Upper lobe of right lung (tissue), 1 donor: Measurements from ENCODE around the gene MYF5. TPM values are rescaled to one million over a fixed set of nuclear protein-coding genes. Genes with fewer than 3 reads are reported as not detected.

Experiments used
- ATAC-seq: fragments of 200-7000 bp; cut with Tn5 transposase; one replicate; pipeline ENCODE4 v1.9.1; 2020; ENCODE audit warnings: mild to moderate bottlenecking, moderate library complexity
- DNase-seq: peaks from one replicate; pipeline ENCODE4 v3.0.0-alpha.2; 2020
- H3K27ac ChIP-seq: fragments of 200-600 bp; one replicate; pipeline ENCODE4 v1.8.0; 2022
- H3K27me3 ChIP-seq: fragments of 200-600 bp; one replicate; pipeline ENCODE4 v1.8.0; 2022; ENCODE audit warnings: mild to moderate bottlenecking
- H3K36me3 ChIP-seq: fragments of 200-600 bp; one replicate; pipeline ENCODE4 v1.8.0; 2022
- H3K4me1 ChIP-seq: fragments of 200-600 bp; one replicate; pipeline ENCODE4 v1.8.0; 2022
- H3K4me3 ChIP-seq: fragments of 200-600 bp; one replicate; pipeline ENCODE4 v1.8.0; 2022; ENCODE audit warnings: mild to moderate bottlenecking
- H3K9me3 ChIP-seq: fragments of 200-600 bp; one replicate; pipeline ENCODE4 v1.8.0; 2022
- CTCF ChIP-seq: fragments of 200-600 bp; IDR thresholded peaks from one replicate; pipeline ENCODE4 v1.8.0; 2022; ENCODE audit warnings: antibody characterized with exemption
- intact Hi-C: fragments of 100-400 bp; cut with DNase I; formaldehyde crosslinking; loops from one replicate; pipeline ENCODE4 v1.11.0; 2022
- total RNA-seq: library from RNA; stranded (reverse); fragmentation: NEBNext Ultra II Directional; extraction: Animal tissue kit (Norgen Biotek cat#: 25700); gene quantifications from one replicate; pipeline ENCODE4 v1.2.1, GENCODE V29; 2021
- donor health status: DM: no; HTN: yes; CAD: no; lungs with severe emphysema.

The MYF5 gene
- total RNA-seq, 1 donor from 2014 or later, result not detected

DNA sequence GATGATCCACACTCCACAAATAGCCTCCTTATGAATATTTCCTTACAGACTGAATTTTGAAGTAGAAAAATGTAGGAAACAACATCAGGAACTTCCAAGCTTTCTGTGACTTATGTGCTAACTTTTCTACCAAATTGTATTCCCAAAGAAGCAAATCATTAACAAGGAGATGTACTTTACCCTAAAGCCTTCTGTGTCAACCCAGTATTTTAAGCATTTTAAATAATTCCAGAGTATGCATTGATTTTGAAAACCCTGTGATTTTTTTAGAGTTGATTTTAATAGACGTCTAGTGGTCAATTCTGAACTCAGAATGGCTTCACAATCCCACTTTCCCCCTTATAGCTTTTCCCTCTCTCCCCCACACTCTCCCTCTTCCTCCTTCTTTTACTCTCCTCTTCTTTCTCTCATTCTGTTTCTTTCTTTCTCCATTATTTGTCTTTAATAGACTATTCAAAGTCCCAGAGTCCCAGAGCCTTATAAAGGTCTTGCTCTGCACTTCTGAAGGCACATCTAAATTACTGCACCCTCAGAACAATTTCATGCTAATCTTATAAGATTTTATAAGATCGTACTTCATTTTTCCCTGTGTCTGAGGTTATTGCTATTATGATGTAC lies 19.3 kb upstream of the MYF5 start:
- Histone ChIP-seq H3K4me3 (no peak overlapping the region), H3K36me3 (no peaks in the 10 kb centered on the region), H3K27ac (no peak overlapping the region)

GRCh38 chr12:80698256-80698655 lies 18.5 kb upstream of the MYF5 start:
- no peak overlapping the region for H3K27ac ChIP-seq
- intact Hi-C loops, result no loop called here
- H3K4me1 ChIP-seq, result no peaks in the 10 kb centered on the region
- H3K4me3 ChIP-seq, result no peak overlapping the region
- no peaks in the 10 kb centered on the region for H3K36me3 ChIP-seq
- TF ChIP-seq CTCF, result no peak
- H3K27me3 ChIP-seq, result no peaks in the 10 kb centered on the region
- no peaks in the 10 kb centered on the region for H3K9me3 ChIP-seq
- no peak for DNase-seq
- no peak for ATAC-seq

More for the DNA sequence above, 19.3 kb upstream of the MYF5 start:
- Histone ChIP-seq H3K27me3 (no peaks in the 10 kb centered on the region), H3K4me1 (no peaks in the 10 kb centered on the region), H3K9me3 (no peaks in the 10 kb centered on the region)
- intact Hi-C loops, result no loop called here
- ATAC-seq, result no peak
- DNase-seq, result no peak
- TF ChIP-seq CTCF, result no peak

DNA sequence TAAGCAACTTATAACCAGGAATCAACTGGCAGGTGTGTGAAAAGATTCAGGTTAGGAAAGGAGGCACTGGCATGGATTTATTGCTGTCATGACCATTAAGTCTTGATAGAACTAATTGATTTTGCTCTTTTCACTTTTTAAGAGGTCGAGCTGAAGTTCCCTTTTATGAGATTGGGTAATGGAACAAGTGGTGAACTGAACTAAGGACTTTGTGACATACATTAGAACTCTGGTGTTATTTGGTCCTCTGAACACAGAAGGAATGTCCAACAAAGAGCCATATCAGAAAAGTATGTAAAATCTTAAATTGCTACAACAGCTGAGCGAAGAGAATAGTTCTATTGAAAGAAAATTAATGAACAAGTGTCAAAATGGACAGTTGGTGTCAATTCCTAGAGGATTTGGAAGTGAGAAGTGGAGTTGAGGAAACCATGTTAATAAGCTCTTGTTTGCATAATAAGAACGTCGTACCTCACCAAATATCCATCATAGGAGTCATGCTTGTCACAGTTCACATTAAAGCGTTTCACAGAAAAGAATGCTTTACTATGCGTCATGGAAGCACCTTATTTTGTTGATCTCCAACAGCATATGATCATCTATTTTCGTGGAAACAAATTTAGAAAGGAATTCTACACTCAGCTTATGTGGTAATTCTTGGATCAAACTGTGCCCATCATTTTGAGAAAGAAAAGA lies 17.7 kb upstream of the MYF5 start:
- no peak for TF ChIP-seq CTCF
- Histone ChIP-seq H3K27me3 (no peaks in the 10 kb centered on the region), H3K36me3 (no peaks in the 10 kb centered on the region), H3K9me3 (no peaks in the 10 kb centered on the region), H3K4me3 (no peak overlapping the region), H3K27ac (no peak overlapping the region), H3K4me1 (no peaks in the 10 kb centered on the region)
- no peak for ATAC-seq
- intact Hi-C loops, result no loop called here
- no peak for DNase-seq

GRCh38 chr12:80700327-80700726 lies 16.4 kb upstream of the MYF5 start:
- Histone ChIP-seq H3K27me3 (no peaks in the 10 kb centered on the region), H3K4me1 (no peaks in the 10 kb centered on the region), H3K36me3 (no peaks in the 10 kb centered on the region), H3K27ac (no peak overlapping the region), H3K4me3 (no peak overlapping the region), H3K9me3 (no peaks in the 10 kb centered on the region)
- DNase-seq (no peak), ATAC-seq (no peak)
- TF ChIP-seq CTCF, result no peak
- intact Hi-C loops, result no loop called here

GRCh38 chr12:80701388-80701787 lies 15.3 kb upstream of the MYF5 start:
- DNase-seq (no peak), ATAC-seq (no peak)
- Histone ChIP-seq H3K4me1 (no peaks in the 10 kb centered on the region), H3K27me3 (no peaks in the 10 kb centered on the region), H3K36me3 (no peaks in the 10 kb centered on the region), H3K4me3 (no peak overlapping the region), H3K27ac (no peak overlapping the region), H3K9me3 (no peaks in the 10 kb centered on the region)
- intact Hi-C loops, result no loop called here
- no peak for TF ChIP-seq CTCF
